Germinal center (tissue), 1 donor: ENCODE results near the gene BCL2A1.
A peak's percentile ranks its signal among the peaks of the same experiment; 100 is the strongest.
"Not testable (repeated sequence)": the region's sequence is repeated elsewhere in the genome, so short reads cannot be mapped to it uniquely, and the experiment has no call there.

Experiments used
- DNase-seq: peaks from one replicate; pipeline ENCODE4 v3.0.0; 2012; ENCODE audit warnings: mixed read lengths, low spot score

The BCL2A1 gene

GRCh38 chr15:79923515-79924169 lies 47.4 kb downstream of the BCL2A1 start:
- peak; percentile 97 for DNase-seq

GRCh38 chr15:79923079-79923514 lies 47.9 kb downstream of the BCL2A1 start:
- DNase-seq, result peak; percentile 71

GRCh38 chr15:79922512-79923078 lies 48.4 kb downstream of the BCL2A1 start:
- DNase-seq, result no peak

- no peak for DNase-seq
These were observed 51.1 kb downstream of the BCL2A1 start for GRCh38 chr15:79919749-79920511.

GRCh38 chr15:79919090-79919748 lies 51.8 kb downstream of the BCL2A1 start:
- no peak for DNase-seq

- DNase-seq, result no peak
These were observed 52.7 kb downstream of the BCL2A1 start for GRCh38 chr15:79918278-79918677.

- no peak for DNase-seq
These were observed 54.4 kb downstream of the BCL2A1 start for GRCh38 chr15:79916502-79917132.

- not testable (repeated sequence) for DNase-seq
These were observed 55.1 kb downstream of the BCL2A1 start for GRCh38 chr15:79915776-79916501.

- DNase-seq, result no peak
These were observed 56.3 kb downstream of the BCL2A1 start for GRCh38 chr15:79914728-79915127.
